CD4-positive, alpha-beta T cell treated with Interleukin-17A for 4 hours (primary cell): ENCODE measurements around the gene BCKDHA.
"Not testable (repeated sequence)": the region's sequence is repeated elsewhere in the genome, so short reads cannot be mapped to it uniquely, and the experiment has no call there.

Experiments used
- DNase-seq: peaks from one replicate; pipeline ENCODE4 v3.0.0-alpha.2; 2020; ENCODE audit warnings: mixed read lengths

Gene BCKDHA

GRCh38 chr19:41367848-41368301 lies 29.7 kb upstream of the BCKDHA start:
- no peak for DNase-seq

DNA sequence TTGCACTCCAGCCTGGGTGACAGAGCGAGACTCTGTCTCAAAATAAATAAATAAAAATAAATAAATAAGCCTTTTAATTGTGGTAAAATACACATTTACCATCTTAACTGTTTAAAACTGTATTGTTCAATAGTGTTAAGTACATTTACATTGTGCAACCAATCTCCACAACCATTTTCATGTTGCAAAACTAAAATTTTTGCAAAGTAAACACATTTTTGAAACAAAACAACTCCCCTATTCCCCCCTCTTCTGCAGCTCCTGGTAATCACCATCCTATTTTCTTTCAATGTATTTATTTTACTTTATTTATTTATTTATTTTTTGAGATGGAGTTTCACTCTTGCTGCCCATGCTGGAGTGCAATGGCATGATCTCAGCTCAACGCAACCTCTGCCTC lies 27.8 kb upstream of the BCKDHA start:
- no peak for DNase-seq

DNA sequence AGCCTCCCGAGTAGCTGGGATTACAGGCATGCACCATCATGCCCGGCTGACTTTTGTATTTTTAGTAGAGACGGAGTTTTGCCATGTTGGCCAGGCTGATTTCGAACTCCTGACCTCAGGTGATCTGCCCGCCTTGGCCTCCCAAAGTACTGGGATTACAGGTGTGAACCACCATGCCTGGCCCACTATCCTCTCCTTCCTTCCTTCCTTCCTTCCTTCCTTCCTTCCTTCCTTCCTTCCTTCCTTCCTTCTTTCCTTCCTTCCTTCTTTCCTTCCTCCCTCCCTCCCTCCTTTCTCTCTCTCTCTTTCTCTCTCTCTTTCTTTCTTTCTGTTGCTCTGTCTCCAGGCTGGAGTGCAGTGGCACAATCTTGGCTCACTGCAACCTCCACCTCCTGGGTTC lies 26.5 kb upstream of the BCKDHA start:
- not testable (repeated sequence) for DNase-seq

DNA sequence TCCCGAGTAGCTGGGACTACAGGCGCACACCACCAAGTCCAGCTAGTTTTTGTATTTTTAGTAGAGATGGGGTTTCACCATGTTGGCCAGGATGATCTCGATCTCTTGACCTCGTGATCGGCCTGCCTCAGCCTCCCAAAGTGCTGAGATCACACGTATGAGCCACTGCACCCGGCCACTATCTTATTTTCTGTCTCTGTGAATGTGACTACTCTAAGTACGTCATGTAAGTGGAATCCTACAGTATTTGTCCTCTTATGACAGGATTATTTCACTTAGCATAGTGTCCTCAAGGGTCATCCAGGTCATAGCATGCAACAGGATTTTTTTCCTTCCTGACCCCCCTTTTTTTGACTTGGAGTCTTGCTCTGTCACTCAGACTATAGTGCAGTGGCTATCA lies 26.1 kb upstream of the BCKDHA start:
- DNase-seq: no peak

- DNase-seq: no peak
These were observed 25.1 kb upstream of the BCKDHA start for GRCh38 chr19:41372501-41372900.

GRCh38 chr19:41373993-41374392 lies 23.6 kb upstream of the BCKDHA start:
- DNase-seq: no peak

DNA sequence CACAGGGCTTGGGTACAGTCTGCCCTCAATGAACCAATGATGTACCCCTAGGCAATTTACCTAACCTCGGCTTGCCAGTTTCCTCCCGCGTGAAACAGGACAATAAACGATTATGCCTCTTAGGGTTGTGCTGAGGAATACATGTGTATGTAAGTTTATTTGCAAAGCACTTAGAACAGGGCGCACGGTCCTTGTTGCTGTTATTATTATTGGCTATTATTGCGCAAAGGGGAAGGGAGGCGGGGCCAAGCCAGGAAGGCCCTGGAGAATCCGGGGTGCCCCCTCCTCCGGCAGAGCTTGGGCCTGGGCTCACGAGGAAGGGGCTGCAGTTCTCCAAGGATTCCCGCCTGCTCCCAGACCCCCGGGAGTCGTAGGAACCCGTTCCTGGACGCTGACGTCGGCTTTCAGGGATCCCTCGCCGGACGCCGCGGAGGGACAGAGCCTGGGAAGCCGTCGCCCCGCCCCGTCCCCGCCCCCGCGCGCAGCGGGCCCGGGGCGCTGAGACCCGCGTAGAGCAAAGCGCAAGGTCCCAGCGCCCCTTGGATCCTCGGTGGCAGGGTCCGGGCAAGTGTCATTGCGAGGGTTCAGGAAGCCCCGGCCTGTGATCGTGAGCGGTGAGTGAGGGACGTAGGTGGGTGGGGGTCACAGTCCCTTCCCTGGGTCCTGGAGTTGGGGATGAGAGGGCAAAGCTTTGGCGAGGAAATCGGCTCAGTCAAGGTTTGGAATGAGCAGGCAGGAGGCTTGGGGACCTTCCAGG lies 21.2 kb upstream of the BCKDHA start, which contains the start of gene TMEM91:
TSS of gene TMEM91 (plus strand) at position 293 of the 757 bp plus-strand sequence. CDS start 1,777 bp downstream, outside the sequence.
- DNase-seq: peak; percentile 52

- no peak for DNase-seq
These were observed 20.6 kb upstream of the BCKDHA start for GRCh38 chr19:41376998-41377365.

DNA sequence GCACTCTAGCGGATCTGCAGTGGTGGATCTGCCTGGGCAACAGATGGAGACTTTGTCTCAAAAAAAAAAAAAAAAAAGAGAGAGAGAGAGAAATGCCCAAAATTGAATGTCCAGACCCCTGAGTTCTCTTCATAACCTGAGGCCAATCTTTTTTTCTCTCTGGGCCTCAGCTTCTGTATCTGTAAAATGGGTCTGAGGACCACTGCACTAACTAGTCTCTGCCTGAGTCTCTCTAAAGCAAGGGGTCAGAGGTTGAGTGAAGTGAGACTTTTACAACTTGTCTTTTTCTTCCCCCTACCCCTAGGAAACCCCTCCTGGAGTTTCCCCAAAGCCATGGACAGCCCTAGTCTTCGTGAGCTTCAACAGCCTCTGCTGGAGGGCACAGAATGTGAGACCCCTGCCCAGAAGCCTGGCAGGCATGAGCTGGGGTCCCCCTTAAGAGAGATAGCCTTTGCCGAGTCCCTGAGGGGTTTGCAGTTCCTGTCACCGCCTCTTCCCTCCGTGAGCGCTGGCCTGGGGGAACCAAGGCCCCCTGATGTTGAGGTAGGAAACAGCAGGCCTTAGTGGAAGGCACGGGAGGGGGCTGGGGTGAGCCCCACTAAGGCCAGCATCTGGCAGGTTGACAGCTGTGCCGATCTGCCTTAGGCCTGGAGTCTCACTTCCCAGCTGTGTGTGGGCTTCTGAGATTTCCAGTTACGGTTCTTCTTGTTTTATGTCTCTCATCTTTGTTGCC lies 19.5 kb upstream of the BCKDHA start:
- DNase-seq: no peak

DNA sequence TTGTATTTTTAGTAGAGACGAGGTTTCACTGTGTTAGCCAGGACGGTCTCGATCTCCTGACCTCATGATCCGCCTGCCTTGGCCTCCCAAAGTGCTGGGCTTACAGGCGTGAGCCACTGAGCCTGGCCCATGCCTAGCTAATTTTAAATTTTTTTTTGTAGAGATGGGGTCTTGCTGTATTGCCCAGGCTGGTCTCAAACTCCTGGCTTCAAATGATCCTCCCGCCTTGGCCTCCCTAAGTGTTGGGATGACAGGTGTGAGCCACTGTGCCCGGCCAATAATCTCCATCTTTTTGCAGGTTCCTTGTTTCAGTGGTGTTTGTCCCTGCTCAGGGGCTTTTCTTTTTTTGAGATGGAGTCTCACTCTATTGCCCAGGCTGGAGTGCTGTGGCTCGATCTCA lies 16.1 kb upstream of the BCKDHA start:
- DNase-seq: not testable (repeated sequence)

- no peak for DNase-seq
These were observed 13.3 kb upstream of the BCKDHA start for GRCh38 chr19:41384351-41384750.

GRCh38 chr19:41386442-41386841 lies 11.2 kb upstream of the BCKDHA start:
- DNase-seq: no peak

DNA sequence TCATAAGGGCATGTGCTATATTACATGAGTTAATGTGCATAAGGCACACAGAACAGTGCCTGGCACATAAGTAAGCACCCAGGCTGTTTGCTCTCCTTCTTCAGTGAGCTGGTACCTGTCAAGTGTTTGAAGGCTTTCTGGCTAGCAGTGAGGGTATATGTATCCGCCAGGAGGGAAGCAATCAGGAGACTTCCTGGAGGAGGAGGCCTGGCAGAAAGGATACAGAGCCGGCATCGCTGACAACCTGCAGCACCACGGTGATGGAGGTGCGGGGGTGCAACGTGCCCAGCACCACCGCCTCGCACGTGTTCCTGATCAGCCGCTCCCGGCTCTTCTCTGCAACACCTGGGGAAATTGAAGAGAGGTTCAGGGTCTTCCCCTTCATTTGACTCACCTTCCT lies 6.0 kb upstream of the BCKDHA start:
- DNase-seq: no peak

- DNase-seq: no peak
These were observed 4.8 kb upstream of the BCKDHA start for GRCh38 chr19:41392775-41393174.

GRCh38 chr19:41395355-41395754 lies 2.3 kb upstream of the BCKDHA start:
- no peak for DNase-seq

GRCh38 chr19:41398050-41398418 lies 416 bp downstream of the BCKDHA start:
- no peak for DNase-seq

DNA sequence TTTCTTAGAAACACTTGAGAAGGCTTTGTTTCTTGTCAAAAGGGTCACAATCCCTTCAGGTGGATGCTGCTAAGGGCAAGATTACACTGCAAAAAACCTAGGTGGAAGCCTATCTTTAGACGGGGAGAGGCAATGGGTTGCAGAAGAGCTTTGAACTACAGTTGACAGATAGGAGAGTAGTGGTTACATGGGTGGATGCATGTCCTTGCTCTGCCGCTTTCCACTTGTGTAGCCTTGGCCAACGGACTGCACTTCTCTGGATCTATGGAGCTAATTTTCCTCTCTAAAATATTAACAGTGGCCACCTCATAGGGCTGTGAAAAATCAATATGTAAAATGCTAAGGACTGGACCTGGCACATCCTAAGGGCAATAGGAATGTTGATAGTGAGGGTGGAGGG lies 980 bp downstream of the BCKDHA start:
- no peak for DNase-seq

DNA sequence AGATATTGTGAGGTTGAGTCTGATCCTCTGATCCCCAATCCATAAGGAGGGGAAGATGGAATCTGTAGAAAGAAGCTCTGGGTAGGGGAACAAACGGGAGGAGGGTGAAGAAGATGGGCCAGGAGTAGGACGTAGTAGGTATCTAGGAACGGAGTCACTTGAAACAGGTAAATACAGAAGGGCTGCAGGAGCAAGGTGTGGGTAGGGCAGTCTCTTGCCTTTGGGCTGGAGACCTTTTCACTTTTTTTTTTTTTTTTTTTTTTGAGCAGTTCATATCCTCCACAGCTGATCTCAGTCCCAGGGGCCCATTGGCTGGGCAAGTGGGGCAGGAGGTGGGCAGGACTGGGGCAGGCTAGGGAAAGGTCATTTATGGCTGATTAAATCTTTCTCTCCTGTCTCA lies 1.5 kb downstream of the BCKDHA start:
- DNase-seq: no peak

- DNase-seq: no peak
These were observed 1.9 kb downstream of the BCKDHA start for GRCh38 chr19:41399525-41399924.

GRCh38 chr19:41401483-41401882 lies 3.9 kb downstream of the BCKDHA start:
- no peak for DNase-seq

- no peak for DNase-seq
These were observed 4.4 kb downstream of the BCKDHA start for GRCh38 chr19:41402010-41402409.

DNA sequence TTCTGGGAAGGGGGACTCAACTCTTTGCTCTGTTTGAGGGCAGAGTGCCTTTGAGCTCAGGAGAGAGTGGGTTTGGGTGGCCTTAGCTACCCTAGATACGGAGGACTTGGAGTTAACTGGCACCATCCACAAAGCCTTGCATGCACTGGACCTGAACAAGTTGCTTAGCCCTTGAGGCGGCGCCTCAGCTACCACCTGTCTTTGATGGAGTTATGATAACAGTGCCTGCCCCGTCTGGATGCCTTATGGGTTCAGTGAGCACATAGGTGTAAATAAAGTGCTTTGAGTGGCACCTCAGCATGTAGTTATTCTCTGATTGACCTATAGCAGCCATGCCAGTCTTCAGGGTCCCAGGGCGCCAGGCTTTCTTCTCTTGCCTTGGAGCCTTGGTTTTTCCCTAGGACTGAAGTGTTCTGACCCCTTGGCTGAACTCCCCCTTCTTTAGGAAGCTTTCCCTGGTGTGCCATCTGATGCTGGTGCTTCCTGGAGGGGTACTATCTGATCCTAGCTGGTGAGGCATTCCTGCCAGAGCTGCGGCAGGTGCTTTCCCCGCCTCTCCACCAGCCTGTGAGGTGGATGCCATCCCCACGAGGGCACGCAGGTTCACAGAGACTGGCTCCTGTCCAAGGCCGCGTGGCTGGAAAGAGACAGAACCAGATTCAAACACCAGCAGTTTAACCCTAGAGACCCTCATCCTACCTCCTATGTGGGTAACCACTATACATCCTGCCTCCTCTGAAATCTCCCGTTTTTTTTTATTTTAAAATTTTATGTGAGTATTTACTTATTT lies 5.8 kb downstream of the BCKDHA start:
- DNase-seq: no peak

GRCh38 chr19:41405776-41406175 lies 8.2 kb downstream of the BCKDHA start:
- no peak for DNase-seq

DNA sequence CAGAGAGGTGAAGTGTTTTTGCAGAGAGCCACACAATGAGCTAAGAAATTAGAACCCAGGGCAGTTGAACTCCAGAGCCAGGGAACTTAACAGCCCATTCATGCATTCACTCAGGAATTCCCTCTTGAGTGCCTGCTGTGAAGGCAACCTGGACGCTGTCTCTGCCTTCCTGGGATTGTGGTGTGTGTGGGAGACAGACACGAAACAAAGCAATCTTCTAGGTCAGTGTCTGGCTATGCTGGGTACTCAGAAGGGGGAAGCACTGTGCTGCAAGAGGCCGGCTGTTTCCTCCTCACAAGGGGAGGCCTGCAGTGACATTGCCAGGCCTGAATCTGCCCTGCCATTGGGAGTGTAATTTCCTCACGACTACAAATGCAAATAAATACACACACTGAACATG lies 9.7 kb downstream of the BCKDHA start:
- no peak for DNase-seq
